Measurements from ENCODE around the gene SUCO. TPM values are rescaled to one million over a fixed set of nuclear protein-coding genes. Genes with fewer than 3 reads are reported as not detected.

Gene SUCO
- total RNA-seq, 1 experiment from 2014 or later, result 37.7 TPM

GRCh38 chr1:172515436-172515835, 17.5 kb upstream of the SUCO start:
- no peak for DNase-seq
- no peaks in the 10 kb centered on the region for H3K79me2 ChIP-seq (ENCODE audit: insufficient read depth, low read length)
- no peak overlapping the region for H2AK5ac ChIP-seq (ENCODE audit: insufficient read length, low read length)
- H3K27ac Mint-ChIP-seq, result no peak overlapping the region
- H2BK5ac ChIP-seq (ENCODE audit: insufficient read length, low read length), result no peak overlapping the region
- no peak overlapping the region for H3K18ac ChIP-seq (ENCODE audit: insufficient read length, low read depth, low read length)
- H2BK15ac ChIP-seq (ENCODE audit: low read depth, low read length), result no peak overlapping the region
- H2BK120ac ChIP-seq (ENCODE audit: low read depth, low read length, poor library complexity, severe bottlenecking), result no peak overlapping the region
- no peak overlapping the region for H2BK20ac ChIP-seq (ENCODE audit: low read depth, low read length, poor library complexity, severe bottlenecking)
- TF ChIP-seq, protein P1, sequence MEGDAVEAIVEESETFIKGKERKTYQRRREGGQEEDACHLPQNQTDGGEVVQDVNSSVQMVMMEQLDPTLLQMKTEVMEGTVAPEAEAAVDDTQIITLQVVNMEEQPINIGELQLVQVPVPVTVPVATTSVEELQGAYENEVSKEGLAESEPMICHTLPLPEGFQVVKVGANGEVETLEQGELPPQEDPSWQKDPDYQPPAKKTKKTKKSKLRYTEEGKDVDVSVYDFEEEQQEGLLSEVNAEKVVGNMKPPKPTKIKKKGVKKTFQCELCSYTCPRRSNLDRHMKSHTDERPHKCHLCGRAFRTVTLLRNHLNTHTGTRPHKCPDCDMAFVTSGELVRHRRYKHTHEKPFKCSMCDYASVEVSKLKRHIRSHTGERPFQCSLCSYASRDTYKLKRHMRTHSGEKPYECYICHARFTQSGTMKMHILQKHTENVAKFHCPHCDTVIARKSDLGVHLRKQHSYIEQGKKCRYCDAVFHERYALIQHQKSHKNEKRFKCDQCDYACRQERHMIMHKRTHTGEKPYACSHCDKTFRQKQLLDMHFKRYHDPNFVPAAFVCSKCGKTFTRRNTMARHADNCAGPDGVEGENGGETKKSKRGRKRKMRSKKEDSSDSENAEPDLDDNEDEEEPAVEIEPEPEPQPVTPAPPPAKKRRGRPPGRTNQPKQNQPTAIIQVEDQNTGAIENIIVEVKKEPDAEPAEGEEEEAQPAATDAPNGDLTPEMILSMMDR (conservative IDR thresholded peaks at IDR 0.05), result no peak
- H4K20me1 ChIP-seq (ENCODE audit: control insufficient read depth, insufficient read depth, insufficient read length), result no peaks in the 10 kb centered on the region
- H3K4me2 ChIP-seq (ENCODE audit: insufficient read depth, insufficient read length, low read length), result no peak overlapping the region
- no peak overlapping the region for H3K4ac ChIP-seq (ENCODE audit: low read depth, low read length)
- H2AFZ ChIP-seq (ENCODE audit: low read length), result no peak overlapping the region
- no peak overlapping the region for H3K23ac ChIP-seq (ENCODE audit: insufficient read length, low read depth, low read length)
- H3K79me1 ChIP-seq (ENCODE audit: insufficient read depth, low read depth, low read length, poor library complexity, severe bottlenecking), result no peaks in the 10 kb centered on the region
- H3K9me3 ChIP-seq (ENCODE audit: control insufficient read depth, low read depth, low read length), result no peaks in the 10 kb centered on the region
- no peak overlapping the region for H3K56ac ChIP-seq (ENCODE audit: insufficient read length, low read depth, low read length)
- H3K4me1 Mint-ChIP-seq, result no peaks in the 10 kb centered on the region
- no peak overlapping the region for H3K9ac ChIP-seq (ENCODE audit: extremely low read depth, insufficient read length, low read length)
- no peaks in the 10 kb centered on the region for H3K27me3 Mint-ChIP-seq (ENCODE audit: low read depth)
- H3K23me2 ChIP-seq (ENCODE audit: insufficient read length, low read depth, low read length, poor library complexity, severe bottlenecking), result no peaks in the 10 kb centered on the region
- H3K4me1 ChIP-seq (ENCODE audit: insufficient read depth, low read length), result no peaks in the 10 kb centered on the region
- no peak overlapping the region for H3T11ph ChIP-seq (ENCODE audit: low read length)
- no peaks in the 10 kb centered on the region for H3K27me3 ChIP-seq (ENCODE audit: insufficient read depth, low read length)
- H4K5ac ChIP-seq (ENCODE audit: insufficient read length, low read depth, low read length), result no peak overlapping the region
- no peak overlapping the region for H3K27ac ChIP-seq (ENCODE audit: insufficient read length, low read depth, low read length)
- H3K4me3 Mint-ChIP-seq, result no peak overlapping the region
- no peak overlapping the region for H4K8ac ChIP-seq (replicated peaks; ENCODE audit: insufficient read length, low read depth, low read length)
- no peak overlapping the region for H4K91ac ChIP-seq (ENCODE audit: insufficient read length, low read depth, low read length)
- no peak overlapping the region for H3K14ac ChIP-seq (ENCODE audit: insufficient read depth, low read length)
- no peaks in the 10 kb centered on the region for H3K9me3 Mint-ChIP-seq
- no peaks in the 10 kb centered on the region for H3K36me3 Mint-ChIP-seq (ENCODE audit: insufficient read depth in 1 of 3, low read depth in 3 of 3)
- no peak overlapping the region for H2BK12ac ChIP-seq (ENCODE audit: insufficient read length, low read depth, low read length)

Data from H9 (cell line).